H1 (cell line): ENCODE data around the gene ZNF184.

ENCODE experiments used
- POLR2A ChIP-seq, 2 experiments: IDR thresholded peaks; 1 replicate in 1 of 2; 2 replicates in 1 of 2; pipeline ENCODE4 v1.6.1; 2011; ENCODE audit warnings: low read depth in 2 of 2, low read length in 2 of 2, mild to moderate bottlenecking in 2 of 2; ENCODE audit errors: control extremely low read depth in 1 of 2
- TF ChIP-seq, protein P1 (sequence below), 3 experiments: IDR thresholded peaks; 1 replicate in 2 of 3; 2 replicates in 1 of 3; pipeline versions ENCODE4 v1.5.1 to v1.6.1; 2011; ENCODE audit warnings: low read length in 3 of 3, mild to moderate bottlenecking in 3 of 3, inconsistent platforms in 2 of 3, low read depth in 1 of 3, moderate library complexity in 1 of 3; ENCODE audit not compliant: insufficient read depth in 1 of 3; ENCODE audit errors: control extremely low read depth in 1 of 3

DNA sequence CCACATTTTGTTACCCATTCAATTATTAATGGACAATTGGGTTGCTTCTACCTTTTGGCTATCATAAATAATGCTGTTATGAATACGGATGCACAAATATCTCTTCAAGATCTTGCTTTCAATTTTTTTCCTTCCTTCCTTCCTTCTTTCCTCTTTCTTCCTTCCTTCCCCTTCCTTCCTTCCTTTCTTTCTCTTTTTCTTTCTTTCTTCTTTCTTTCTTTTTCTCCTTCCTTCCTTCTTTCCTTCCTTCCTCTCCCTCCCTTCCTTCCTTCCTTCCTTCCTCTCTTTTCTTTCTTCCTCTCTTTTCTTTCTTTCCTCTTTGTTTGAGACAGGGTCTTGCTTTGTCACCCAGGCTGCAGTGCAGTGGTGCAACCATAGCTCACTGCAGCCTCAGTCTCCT, 39.2 kb downstream of the ZNF184 start:
- TF ChIP-seq, protein P1, sequence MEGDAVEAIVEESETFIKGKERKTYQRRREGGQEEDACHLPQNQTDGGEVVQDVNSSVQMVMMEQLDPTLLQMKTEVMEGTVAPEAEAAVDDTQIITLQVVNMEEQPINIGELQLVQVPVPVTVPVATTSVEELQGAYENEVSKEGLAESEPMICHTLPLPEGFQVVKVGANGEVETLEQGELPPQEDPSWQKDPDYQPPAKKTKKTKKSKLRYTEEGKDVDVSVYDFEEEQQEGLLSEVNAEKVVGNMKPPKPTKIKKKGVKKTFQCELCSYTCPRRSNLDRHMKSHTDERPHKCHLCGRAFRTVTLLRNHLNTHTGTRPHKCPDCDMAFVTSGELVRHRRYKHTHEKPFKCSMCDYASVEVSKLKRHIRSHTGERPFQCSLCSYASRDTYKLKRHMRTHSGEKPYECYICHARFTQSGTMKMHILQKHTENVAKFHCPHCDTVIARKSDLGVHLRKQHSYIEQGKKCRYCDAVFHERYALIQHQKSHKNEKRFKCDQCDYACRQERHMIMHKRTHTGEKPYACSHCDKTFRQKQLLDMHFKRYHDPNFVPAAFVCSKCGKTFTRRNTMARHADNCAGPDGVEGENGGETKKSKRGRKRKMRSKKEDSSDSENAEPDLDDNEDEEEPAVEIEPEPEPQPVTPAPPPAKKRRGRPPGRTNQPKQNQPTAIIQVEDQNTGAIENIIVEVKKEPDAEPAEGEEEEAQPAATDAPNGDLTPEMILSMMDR (IDR thresholded peaks at IDR 0.05; ENCODE audit: control extremely low read depth in 1 of 3, insufficient read depth in 1 of 3, low read depth in 1 of 3, low read length in 3 of 3), result no peak
- TF ChIP-seq POLR2A (IDR thresholded peaks at IDR 0.05; ENCODE audit: control extremely low read depth in 1 of 2, low read depth in 2 of 2, low read length in 2 of 2), result no peak
